HG03060 (cell line): ENCODE measurements around the gene REC8.

Experiments
- ATAC-seq: cut with Tn5 transposase; IDR thresholded peaks from one replicate; pipeline ENCODE4 v1.9.1; 2021; ENCODE audit warnings: low read depth, moderate number of reproducible peaks; ENCODE audit not compliant: unreplicated experiment

Gene REC8

GRCh38 chr14:24226473-24226872 lies 54.6 kb downstream of the REC8 start:
- no peak for ATAC-seq

DNA sequence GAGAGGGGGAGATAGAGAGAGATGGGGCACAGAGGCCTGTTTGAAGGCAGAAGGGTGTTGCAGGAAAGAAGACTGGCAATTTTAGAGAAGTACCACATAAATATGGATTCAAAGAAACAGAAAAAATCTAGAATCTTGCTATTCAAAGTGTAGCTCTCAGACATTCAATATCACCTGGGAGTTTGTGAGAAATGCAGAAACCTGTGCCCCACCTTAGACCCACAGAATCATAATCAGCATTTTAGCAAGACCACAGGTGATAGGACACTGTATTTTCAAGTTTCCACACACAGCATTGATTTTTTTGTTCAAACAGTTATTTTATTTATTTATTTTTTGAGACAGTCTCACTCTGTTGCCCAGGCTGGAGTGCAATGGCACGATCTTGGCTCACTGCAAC lies 57.0 kb downstream of the REC8 start:
- ATAC-seq = no peak
